A673 (cell line): Measurements from ENCODE around the gene DLG2. TPM values are rescaled to one million over a fixed set of nuclear protein-coding genes. Genes with fewer than 3 reads are reported as not detected.

Experiments
- BruUV-seq: library from RNA; stranded (reverse); fragments of 400-500 nt; replicated peaks from 2 replicates; lab custom pipeline; 2021; lab: Mats Ljungman, UMichigan
- CTCF ChIA-PET: fragments of 300-600 bp; sonication (Branson Sonifier 250); formaldehyde crosslinking; loops from one replicate; lab custom pipeline; 2022; ENCODE audit warnings: antibody characterized with exemption; lab: Charles Lee
- POLR2A ChIA-PET: fragments of 300-600 bp; sonication (Branson Sonifier 250); formaldehyde crosslinking; loops from one replicate; lab custom pipeline; 2022; ENCODE audit warnings: antibody characterized with exemption; ENCODE audit not compliant: low non-redundant PET; lab: Charles Lee
- DNase-seq: peaks from one replicate; pipeline ENCODE4 v3.0.0-alpha.2; 2015; ENCODE audit warnings: low spot score
- H3K27ac ChIP-seq: fragments of 200-600 bp; sonication (generic); 2 replicates; pipeline ENCODE4 v1.5.1; 2016; ENCODE audit warnings: mixed run types, low read depth, mild to moderate bottlenecking, mixed read lengths, antibody characterized with exemption, low read length; ENCODE audit not compliant: poor library complexity, severe bottlenecking
- H3K27me3 ChIP-seq: fragments of 200-600 bp; sonication (generic); replicated peaks from 2 replicates; pipeline ENCODE4 v1.6.1; 2017; ENCODE audit warnings: mixed run types, low read depth, mild to moderate bottlenecking, mixed read lengths, antibody characterized with exemption, low read length; ENCODE audit not compliant: insufficient read depth, poor library complexity
- H3K36me3 ChIP-seq: fragments of 200-600 bp; sonication (generic); 2 replicates; pipeline ENCODE4 v1.6.1; 2016; ENCODE audit warnings: mixed run types, mild to moderate bottlenecking, mixed read lengths, antibody characterized with exemption, low read length; ENCODE audit not compliant: insufficient read depth, poor library complexity, severe bottlenecking
- H3K4me1 ChIP-seq: fragments of 200-600 bp; sonication (generic); 2 replicates; pipeline ENCODE4 v1.6.1; 2017; ENCODE audit warnings: mixed run types, mild to moderate bottlenecking, mixed read lengths, antibody characterized with exemption, low read length; ENCODE audit not compliant: insufficient read depth, poor library complexity, severe bottlenecking
- H3K4me3 ChIP-seq: fragments of 200-600 bp; sonication (generic); 2 replicates; pipeline ENCODE4 v1.5.1; 2016; ENCODE audit warnings: low read depth, mixed run types, mild to moderate bottlenecking, mixed read lengths, low read length; ENCODE audit not compliant: poor library complexity, severe bottlenecking
- H3K9me3 ChIP-seq: fragments of 200-600 bp; sonication (generic); 2 replicates; pipeline ENCODE4 v1.6.1; 2016; ENCODE audit warnings: mixed run types, low read depth, mild to moderate bottlenecking, mixed read lengths, antibody characterized with exemption, low read length; ENCODE audit not compliant: poor library complexity, severe bottlenecking
- EZH2 ChIP-seq: fragments of 200-600 bp; sonication (generic); IDR thresholded peaks from 2 replicates; pipeline ENCODE4 v1.6.1; 2017; ENCODE audit warnings: borderline replicate concordance, low read depth, mild to moderate bottlenecking, mixed read lengths, antibody characterized with exemption, low read length; ENCODE audit not compliant: poor library complexity, severe bottlenecking
- intact Hi-C: fragments of 100-400 bp; cut with micrococcal nuclease; formaldehyde crosslinking; loops from one replicate; pipeline ENCODE4 v1.10.0; 2022; ENCODE audit not compliant: unreplicated experiment
- total RNA-seq: library from RNA; stranded (reverse); gene quantifications from 2 replicates; pipeline ENCODE4 v1.2.3, GENCODE V29; 2021
- TF ChIP-seq, protein P1 (sequence below): fragments of 300-800, 200-600 bp; sonication (generic); conservative IDR thresholded peaks from 2 replicates; pipeline ENCODE4 v1.5.1; 2017; ENCODE audit warnings: low read depth, mild to moderate bottlenecking, antibody characterized with exemption, low read length, moderate library complexity, mixed read lengths

DLG2 gene
- total RNA-seq, 1 experiment from 2014 or later, result 277 TPM

GRCh38 chr11:83921447-83922192, 1705.5 kb downstream of the DLG2 start:
- no TSS peak for BruUV-seq
- ChIA-PET POLR2A (no interaction called here), CTCF (no interaction called here)
- DNase-seq, result no peak
- no peaks in the 10 kb centered on the region for H3K9me3 ChIP-seq
- no peaks in the 10 kb centered on the region for H3K4me1 ChIP-seq
- intact Hi-C loops, result no loop called here
- no peak overlapping the region for H3K27ac ChIP-seq
- no peak for TF ChIP-seq EZH2
- TF ChIP-seq, protein P1, sequence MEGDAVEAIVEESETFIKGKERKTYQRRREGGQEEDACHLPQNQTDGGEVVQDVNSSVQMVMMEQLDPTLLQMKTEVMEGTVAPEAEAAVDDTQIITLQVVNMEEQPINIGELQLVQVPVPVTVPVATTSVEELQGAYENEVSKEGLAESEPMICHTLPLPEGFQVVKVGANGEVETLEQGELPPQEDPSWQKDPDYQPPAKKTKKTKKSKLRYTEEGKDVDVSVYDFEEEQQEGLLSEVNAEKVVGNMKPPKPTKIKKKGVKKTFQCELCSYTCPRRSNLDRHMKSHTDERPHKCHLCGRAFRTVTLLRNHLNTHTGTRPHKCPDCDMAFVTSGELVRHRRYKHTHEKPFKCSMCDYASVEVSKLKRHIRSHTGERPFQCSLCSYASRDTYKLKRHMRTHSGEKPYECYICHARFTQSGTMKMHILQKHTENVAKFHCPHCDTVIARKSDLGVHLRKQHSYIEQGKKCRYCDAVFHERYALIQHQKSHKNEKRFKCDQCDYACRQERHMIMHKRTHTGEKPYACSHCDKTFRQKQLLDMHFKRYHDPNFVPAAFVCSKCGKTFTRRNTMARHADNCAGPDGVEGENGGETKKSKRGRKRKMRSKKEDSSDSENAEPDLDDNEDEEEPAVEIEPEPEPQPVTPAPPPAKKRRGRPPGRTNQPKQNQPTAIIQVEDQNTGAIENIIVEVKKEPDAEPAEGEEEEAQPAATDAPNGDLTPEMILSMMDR, result no peak
- no peaks in the 10 kb centered on the region for H3K27me3 ChIP-seq
- H3K36me3 ChIP-seq, result no peaks in the 10 kb centered on the region
- no peak overlapping the region for H3K4me3 ChIP-seq

DNA sequence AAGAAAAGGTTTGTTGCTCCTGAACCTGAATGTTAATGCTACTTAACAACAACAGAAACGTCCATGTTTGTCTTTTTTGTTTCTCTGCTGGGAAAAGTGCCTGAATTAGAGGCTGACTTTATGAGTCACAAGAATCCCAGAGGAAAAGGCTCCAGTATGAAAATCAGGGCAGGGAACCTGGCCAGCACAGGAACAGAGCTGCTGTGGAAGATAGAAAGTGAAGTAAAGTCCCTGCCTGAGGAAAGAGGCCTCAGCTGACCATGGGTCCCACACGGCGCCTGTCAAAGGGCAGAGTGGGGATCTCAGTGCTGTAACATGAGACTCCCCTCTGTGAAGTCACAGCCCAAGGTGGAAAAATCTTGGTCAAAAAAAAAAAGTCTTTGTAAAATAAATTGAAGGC, 1708.7 kb downstream of the DLG2 start:
- intact Hi-C loops, result no loop called here

DNA sequence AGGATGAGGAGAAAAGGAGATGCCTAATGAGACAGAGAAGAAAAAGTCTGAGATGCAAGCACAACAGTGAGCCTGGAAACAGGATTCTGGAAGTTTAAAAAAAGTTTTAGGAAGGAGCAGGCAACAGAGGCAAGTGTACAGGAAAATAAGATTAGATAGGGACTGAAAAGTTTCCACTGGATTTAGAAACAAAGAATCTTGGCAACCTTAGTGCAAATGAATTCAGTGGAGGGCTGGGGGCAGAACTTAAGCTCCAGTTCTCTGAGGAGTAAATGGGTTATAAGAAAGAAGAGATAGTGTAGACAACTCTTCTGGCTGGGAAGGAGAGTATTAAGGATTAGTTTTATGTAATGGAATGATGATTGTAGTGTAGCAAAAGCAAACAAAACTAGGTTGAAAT, 1712.1 kb downstream of the DLG2 start:
- BruUV-seq, result no TSS peak
- ChIA-PET POLR2A (no interaction called here), CTCF (no interaction called here)
- no peak for DNase-seq
- Histone ChIP-seq H3K4me3 (no peak overlapping the region), H3K27me3 (no peaks in the 10 kb centered on the region), H3K27ac (no peak overlapping the region), H3K36me3 (no peaks in the 10 kb centered on the region), H3K4me1 (no peaks in the 10 kb centered on the region), H3K9me3 (no peaks in the 10 kb centered on the region)
- intact Hi-C loops, result no loop called here
- TF ChIP-seq EZH2, result no peak
- TF ChIP-seq, protein P1, result no peak

More for the DNA sequence above, 1708.7 kb downstream of the DLG2 start:
- ChIA-PET POLR2A (no interaction called here), CTCF (no interaction called here)
- Histone ChIP-seq H3K36me3 (no peaks in the 10 kb centered on the region), H3K27ac (no peak overlapping the region), H3K27me3 (no peaks in the 10 kb centered on the region), H3K4me3 (no peak overlapping the region), H3K4me1 (no peaks in the 10 kb centered on the region), H3K9me3 (no peaks in the 10 kb centered on the region)
- TF ChIP-seq EZH2, result no peak
- TF ChIP-seq, protein P1, result no peak
- no TSS peak for BruUV-seq
- no peak for DNase-seq
